Measurements from ENCODE around the gene MAP3K8. TPM values are rescaled to one million over a fixed set of nuclear protein-coding genes. Genes with fewer than 3 reads are reported as not detected.

Gene MAP3K8
- total and polyA plus RNA-seq, 9 of the 15 experiments (the other 6 are each of a cell fraction or from before 2014, with no cell fraction given), result 6.9 to 23.6 (median 13.6) TPM

DNA sequence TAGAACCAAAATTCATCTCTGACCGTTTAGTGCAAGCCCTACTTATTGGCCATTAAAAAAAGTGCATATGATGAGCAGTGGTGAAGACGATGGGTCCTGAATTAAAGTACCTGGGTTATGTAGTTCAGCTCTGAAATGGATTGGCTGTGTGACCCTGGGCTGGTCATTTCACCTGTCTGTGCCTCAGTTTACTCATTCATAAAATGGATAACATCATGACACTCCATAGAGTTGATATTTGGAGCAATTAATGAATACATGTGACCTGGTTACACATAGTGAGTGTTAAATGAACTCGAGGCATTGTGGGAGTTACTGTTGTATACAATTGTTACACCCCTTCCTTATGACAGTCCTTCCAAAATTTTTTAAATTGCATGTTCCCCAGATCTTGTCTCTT, 9.1 kb downstream of the MAP3K8 start:
- BruUV-seq (replicated peaks), result no TSS peak
- H2AFZ ChIP-seq (ENCODE audit: low read depth, low read length), result no peak overlapping the region
- peaks cover 65% of the 10 kb centered on the region for H3K79me2 ChIP-seq (ENCODE audit: control insufficient read depth, insufficient read depth, low read length)
- H3K9me3 ChIP-seq (replicated peaks; ENCODE audit: control insufficient read depth, insufficient read depth, low read depth, low read length), result no peaks in the 10 kb centered on the region
- no peak overlapping the region for H3K4me2 ChIP-seq (ENCODE audit: insufficient read depth, low read length)
- WGBS (ENCODE audit: insufficient coverage, low coverage, missing lambda C conversion rate), result 78% methylated on average over 3 of the region's 3 CpGs
- H3K27me3 ChIP-seq (ENCODE audit: control insufficient read depth in 2 of 2, insufficient read depth in 2 of 2, low read length in 2 of 2), result no peaks in the 10 kb centered on the region
- intact Hi-C loops (cut with micrococcal nuclease), result no loop called here
- no peak for DNase-seq (ENCODE audit: extremely low read depth in 1 of 4, low spot score in 3 of 4)
- FAIRE-seq, result no peak
- peaks cover 72% of the 10 kb centered on the region for H3K36me3 ChIP-seq (ENCODE audit: control insufficient read depth, insufficient read depth, low read length)
- no peaks in the 10 kb centered on the region for H4K20me1 ChIP-seq (replicated peaks; ENCODE audit: control insufficient read depth, insufficient read depth, low read length)
- TF ChIP-seq, protein P1, sequence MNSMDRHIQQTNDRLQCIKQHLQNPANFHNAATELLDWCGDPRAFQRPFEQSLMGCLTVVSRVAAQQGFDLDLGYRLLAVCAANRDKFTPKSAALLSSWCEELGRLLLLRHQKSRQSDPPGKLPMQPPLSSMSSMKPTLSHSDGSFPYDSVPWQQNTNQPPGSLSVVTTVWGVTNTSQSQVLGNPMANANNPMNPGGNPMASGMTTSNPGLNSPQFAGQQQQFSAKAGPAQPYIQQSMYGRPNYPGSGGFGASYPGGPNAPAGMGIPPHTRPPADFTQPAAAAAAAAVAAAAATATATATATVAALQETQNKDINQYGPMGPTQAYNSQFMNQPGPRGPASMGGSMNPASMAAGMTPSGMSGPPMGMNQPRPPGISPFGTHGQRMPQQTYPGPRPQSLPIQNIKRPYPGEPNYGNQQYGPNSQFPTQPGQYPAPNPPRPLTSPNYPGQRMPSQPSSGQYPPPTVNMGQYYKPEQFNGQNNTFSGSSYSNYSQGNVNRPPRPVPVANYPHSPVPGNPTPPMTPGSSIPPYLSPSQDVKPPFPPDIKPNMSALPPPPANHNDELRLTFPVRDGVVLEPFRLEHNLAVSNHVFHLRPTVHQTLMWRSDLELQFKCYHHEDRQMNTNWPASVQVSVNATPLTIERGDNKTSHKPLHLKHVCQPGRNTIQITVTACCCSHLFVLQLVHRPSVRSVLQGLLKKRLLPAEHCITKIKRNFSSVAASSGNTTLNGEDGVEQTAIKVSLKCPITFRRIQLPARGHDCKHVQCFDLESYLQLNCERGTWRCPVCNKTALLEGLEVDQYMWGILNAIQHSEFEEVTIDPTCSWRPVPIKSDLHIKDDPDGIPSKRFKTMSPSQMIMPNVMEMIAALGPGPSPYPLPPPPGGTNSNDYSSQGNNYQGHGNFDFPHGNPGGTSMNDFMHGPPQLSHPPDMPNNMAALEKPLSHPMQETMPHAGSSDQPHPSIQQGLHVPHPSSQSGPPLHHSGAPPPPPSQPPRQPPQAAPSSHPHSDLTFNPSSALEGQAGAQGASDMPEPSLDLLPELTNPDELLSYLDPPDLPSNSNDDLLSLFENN (IDR thresholded peaks at IDR 0.05; ENCODE audit: low read depth in 2 of 2, low read length in 2 of 2), result no peak
- TF ChIP-seq KDM4B (IDR thresholded peaks at IDR 0.05; ENCODE audit: borderline replicate concordance in 2 of 2, low read depth in 1 of 2) (no peak), SIN3A (IDR thresholded peaks at IDR 0.05; ENCODE audit: borderline replicate concordance in 2 of 2, control insufficient read depth in 1 of 2, low read depth in 2 of 2, low read length in 2 of 2) (no peak), FOXJ3 (CRISPR knock-in tag; IDR thresholded peaks at IDR 0.05) (no peak), BRD9 (IDR thresholded peaks at IDR 0.05; ENCODE audit: low read depth, partially characterized antibody) (no peak), MTA3 (IDR thresholded peaks at IDR 0.05; ENCODE audit: borderline replicate concordance) (no peak), ZNF282 (CRISPR knock-in tag; IDR thresholded peaks at IDR 0.05) (no peak), ZNF75A (CRISPR knock-in tag; IDR thresholded peaks at IDR 0.05) (no peak), ATF1 (CRISPR knock-in tag; IDR thresholded peaks at IDR 0.05) (no peak), ATF1 (tag; IDR thresholded peaks at IDR 0.05) (no peak), MAFK (IDR thresholded peaks at IDR 0.05; ENCODE audit: low read length) (no peak), CTBP1 (IDR thresholded peaks at IDR 0.05; ENCODE audit: borderline replicate concordance) (no peak)
- TF ChIP-seq, protein P2, sequence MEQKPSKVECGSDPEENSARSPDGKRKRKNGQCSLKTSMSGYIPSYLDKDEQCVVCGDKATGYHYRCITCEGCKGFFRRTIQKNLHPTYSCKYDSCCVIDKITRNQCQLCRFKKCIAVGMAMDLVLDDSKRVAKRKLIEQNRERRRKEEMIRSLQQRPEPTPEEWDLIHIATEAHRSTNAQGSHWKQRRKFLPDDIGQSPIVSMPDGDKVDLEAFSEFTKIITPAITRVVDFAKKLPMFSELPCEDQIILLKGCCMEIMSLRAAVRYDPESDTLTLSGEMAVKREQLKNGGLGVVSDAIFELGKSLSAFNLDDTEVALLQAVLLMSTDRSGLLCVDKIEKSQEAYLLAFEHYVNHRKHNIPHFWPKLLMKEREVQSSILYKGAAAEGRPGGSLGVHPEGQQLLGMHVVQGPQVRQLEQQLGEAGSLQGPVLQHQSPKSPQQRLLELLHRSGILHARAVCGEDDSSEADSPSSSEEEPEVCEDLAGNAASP (IDR thresholded peaks at IDR 0.05), result no peak
- ChIA-PET CTCF (ENCODE audit: low intra/inter-chr PET ratio) (no interaction called here), POLR2A (interaction anchor here (0.6 to 1.6 kb wide), 5 partner anchors 9 to 105 kb away, joined by 3 to 5 read pairs (median 4); partner anchors contain the start of gene MAP3K8)
- H3K4me3 ChIP-seq, result no peak overlapping the region
- peaks cover 6 to 30% of the 10 kb centered on the region in 2 experiments; a peak in 4 of 5 replicates for H3K4me1 ChIP-seq (replicated peaks in 1 of 2; ENCODE audit: control insufficient read depth in 2 of 2, insufficient read depth in 2 of 2, low read length in 2 of 2)
- H3K9me1 ChIP-seq (ENCODE audit: control insufficient read depth, insufficient read depth, low read length), result no peaks in the 10 kb centered on the region
- ATAC-seq, result no peak
- in situ Hi-C loops (cut with MboI), result no loop called here
- no peak overlapping the region for H3K9ac ChIP-seq (ENCODE audit: insufficient read depth in 1 of 2, low read depth in 2 of 2, low read length in 2 of 2)
- H3K27ac ChIP-seq (ENCODE audit: extremely low read depth, low read depth, low read length), result no peak overlapping the region; the same call in 2 of the 3 replicates
